Measurements from ENCODE around the gene ALPL. TPM values are rescaled to one million over a fixed set of nuclear protein-coding genes. Genes with fewer than 3 reads are reported as not detected.
A peak's percentile ranks its signal among the peaks of the same experiment; 100 is the strongest.

ALPL gene
- total and polyA plus RNA-seq, 10 donors, result 19.5 to 222 (median 58.1) TPM

DNA sequence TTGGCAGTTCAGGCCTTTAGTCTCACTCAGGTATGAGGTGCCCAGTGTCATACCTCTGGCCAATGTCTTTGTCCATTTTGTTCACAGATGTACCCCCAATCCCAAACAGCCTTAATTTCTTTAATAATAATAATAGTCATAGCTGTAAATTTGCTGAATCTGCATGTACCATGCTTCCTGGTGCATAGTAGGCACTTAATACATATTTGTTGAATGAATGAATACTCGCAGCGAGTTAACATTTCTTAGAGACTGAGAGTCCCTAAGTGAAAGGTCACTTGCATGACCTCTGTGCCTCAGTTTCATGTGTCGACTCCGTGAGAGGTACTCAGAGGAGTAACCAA is 12.5 kb downstream of the ALPL start:
- no peaks in the 10 kb centered on the region for H3K36me3 ChIP-seq
- no peak overlapping the region for H3K4me3 ChIP-seq
- DNase-seq, result peak; percentile 20
- WGBS, 5 donors, result 95 to 99% (median 96%) methylated on average over 4 of the region's 4 CpGs
- no peak overlapping the region for H3K27ac ChIP-seq
- TF ChIP-seq POLR2A (IDR thresholded peaks at IDR 0.05), result no peak
- TF ChIP-seq POLR2AphosphoS5 (IDR thresholded peaks at IDR 0.05), result no peak
- TF ChIP-seq, protein P1, sequence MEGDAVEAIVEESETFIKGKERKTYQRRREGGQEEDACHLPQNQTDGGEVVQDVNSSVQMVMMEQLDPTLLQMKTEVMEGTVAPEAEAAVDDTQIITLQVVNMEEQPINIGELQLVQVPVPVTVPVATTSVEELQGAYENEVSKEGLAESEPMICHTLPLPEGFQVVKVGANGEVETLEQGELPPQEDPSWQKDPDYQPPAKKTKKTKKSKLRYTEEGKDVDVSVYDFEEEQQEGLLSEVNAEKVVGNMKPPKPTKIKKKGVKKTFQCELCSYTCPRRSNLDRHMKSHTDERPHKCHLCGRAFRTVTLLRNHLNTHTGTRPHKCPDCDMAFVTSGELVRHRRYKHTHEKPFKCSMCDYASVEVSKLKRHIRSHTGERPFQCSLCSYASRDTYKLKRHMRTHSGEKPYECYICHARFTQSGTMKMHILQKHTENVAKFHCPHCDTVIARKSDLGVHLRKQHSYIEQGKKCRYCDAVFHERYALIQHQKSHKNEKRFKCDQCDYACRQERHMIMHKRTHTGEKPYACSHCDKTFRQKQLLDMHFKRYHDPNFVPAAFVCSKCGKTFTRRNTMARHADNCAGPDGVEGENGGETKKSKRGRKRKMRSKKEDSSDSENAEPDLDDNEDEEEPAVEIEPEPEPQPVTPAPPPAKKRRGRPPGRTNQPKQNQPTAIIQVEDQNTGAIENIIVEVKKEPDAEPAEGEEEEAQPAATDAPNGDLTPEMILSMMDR (IDR thresholded peaks at IDR 0.05 in 8 of 11, conservative IDR thresholded peaks at IDR 0.05 in 3 of 11), result no peak
- no peaks in the 10 kb centered on the region for H3K27me3 ChIP-seq (replicated peaks in 1 of 7)
- intact Hi-C loops (cut with DNase I; ENCODE audit: low total_unique reads), result no loop called here
- no peaks in the 10 kb centered on the region for H3K9me3 ChIP-seq
- H3K4me1 ChIP-seq, result peaks cover 12 to 83% (median 50%) of the 10 kb centered on the region in 6 donors

DNA sequence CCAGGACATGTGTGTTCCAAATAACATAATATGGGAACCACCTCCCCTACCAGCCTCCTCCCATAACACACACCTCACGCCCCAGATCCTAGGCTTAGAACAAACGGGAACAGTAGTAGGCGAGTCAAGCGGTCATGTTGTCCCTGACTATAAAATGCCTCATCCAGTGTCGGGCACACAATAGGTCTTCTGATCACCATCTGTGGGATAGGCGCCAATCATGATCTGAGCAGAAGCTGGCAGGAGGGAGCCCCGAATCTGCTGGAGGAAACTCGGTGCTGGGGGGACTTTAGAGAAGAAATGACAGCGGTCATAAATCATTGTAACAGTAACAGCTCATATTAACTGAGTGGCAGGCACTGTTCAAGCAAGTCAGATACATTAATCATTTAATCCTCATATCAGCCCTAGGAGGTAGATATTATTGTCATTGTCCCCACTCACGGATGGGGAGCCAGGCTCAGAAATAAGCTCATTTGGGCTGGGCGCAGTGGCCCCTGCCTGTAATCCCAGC is 13.4 kb downstream of the ALPL start:
- 81 to 88% (median 84%) methylated on average over 11 of the region's 11 CpGs for WGBS, 5 donors
- intact Hi-C loops (cut with DNase I; ENCODE audit: low total_unique reads), result no loop called here

DNA sequence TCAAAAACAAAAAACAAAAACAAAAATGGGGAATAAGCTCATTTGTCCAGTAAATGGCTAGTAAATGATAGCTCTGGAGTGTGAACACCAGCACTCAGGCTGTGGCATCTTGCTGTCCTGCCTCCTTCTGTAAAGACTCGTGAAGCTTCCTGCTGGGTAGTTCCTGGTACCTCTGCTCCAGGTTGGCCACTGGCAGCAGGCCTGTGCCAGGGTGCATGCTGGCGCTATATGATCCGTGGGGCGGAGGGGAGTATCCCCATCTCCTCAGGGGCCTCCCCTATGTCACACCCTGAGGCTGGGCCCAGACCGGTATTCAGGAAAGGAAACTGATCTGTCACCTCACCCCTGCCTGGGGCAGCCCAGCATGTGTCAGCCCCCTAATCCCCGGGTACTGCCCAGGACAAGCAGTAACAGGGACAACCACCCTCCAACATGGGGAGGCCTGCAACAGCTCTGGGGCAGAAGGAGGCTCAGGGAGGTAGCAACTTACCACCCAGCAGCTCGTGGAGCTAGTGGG is 14.1 kb downstream of the ALPL start:
- intact Hi-C loops (cut with DNase I; ENCODE audit: low total_unique reads), result no loop called here
- Histone ChIP-seq H3K27me3 (replicated peaks in 1 of 7) (no peaks in the 10 kb centered on the region), H3K4me1 (peaks cover 12 to 68% (median 42%) of the 10 kb centered on the region in 6 donors), H3K4me3 (no peak overlapping the region), H3K9me3 (no peaks in the 10 kb centered on the region), H3K36me3 (no peaks in the 10 kb centered on the region), H3K27ac (peak overlapping the region in 4 of 8 donors; percentile 32 to 76 (median 50))
- peak; percentile 70 for DNase-seq
- 65 to 85% (median 77%) methylated on average over 5 to 7 of the region's 7 CpGs for WGBS, 5 donors
- TF ChIP-seq POLR2AphosphoS5 (IDR thresholded peaks at IDR 0.05), result peak in 1 of 3 donors; percentile 12
- TF ChIP-seq, protein P1 (IDR thresholded peaks at IDR 0.05 in 8 of 11, conservative IDR thresholded peaks at IDR 0.05 in 3 of 11), result no peak
- no peak for TF ChIP-seq POLR2A (IDR thresholded peaks at IDR 0.05)

More for the DNA sequence above, 13.4 kb downstream of the ALPL start:
- Histone ChIP-seq H3K9me3 (no peaks in the 10 kb centered on the region), H3K4me3 (no peak overlapping the region), H3K36me3 (no peaks in the 10 kb centered on the region), H3K27me3 (replicated peaks in 1 of 7) (no peaks in the 10 kb centered on the region), H3K4me1 (peaks cover 12 to 75% (median 43%) of the 10 kb centered on the region in 6 donors), H3K27ac (no peak overlapping the region)
- TF ChIP-seq POLR2A (IDR thresholded peaks at IDR 0.05) (no peak), POLR2AphosphoS5 (IDR thresholded peaks at IDR 0.05) (no peak)
- TF ChIP-seq, protein P1 (IDR thresholded peaks at IDR 0.05 in 8 of 11, conservative IDR thresholded peaks at IDR 0.05 in 3 of 11), result no peak
- peak; percentile 15 for DNase-seq

DNA sequence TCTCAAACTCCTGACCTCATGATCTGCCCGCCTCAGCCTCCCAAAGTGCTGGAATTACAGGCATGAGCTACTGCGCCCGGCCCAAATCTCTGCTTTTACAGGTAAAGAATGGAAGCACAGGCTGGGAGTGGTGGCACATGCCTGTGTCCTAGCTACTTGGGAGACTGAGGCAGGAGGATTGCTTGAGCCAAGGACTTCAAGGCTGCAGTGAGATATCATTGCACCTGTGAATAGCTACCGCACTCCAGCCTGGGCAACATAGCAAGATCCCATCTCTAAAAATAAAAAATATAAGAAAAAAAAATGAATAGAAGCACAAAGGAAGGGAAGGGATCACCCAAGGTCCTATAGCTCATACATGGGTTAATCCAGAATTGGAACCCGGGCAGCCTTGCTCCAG is 15.0 kb downstream of the ALPL start:
- intact Hi-C loops (cut with DNase I; ENCODE audit: low total_unique reads), result no loop called here
- H3K27ac ChIP-seq, result peak overlapping the region in 6 of 8 donors; percentile 47 to 83 (median 70)
- no peaks in the 10 kb centered on the region for H3K36me3 ChIP-seq
- 81 to 89% (median 86%) methylated on average over 5 of the region's 5 CpGs for WGBS, 5 donors
- TF ChIP-seq POLR2A (IDR thresholded peaks at IDR 0.05), result no peak
- no peak for TF ChIP-seq POLR2AphosphoS5 (IDR thresholded peaks at IDR 0.05)
- TF ChIP-seq, protein P1 (IDR thresholded peaks at IDR 0.05 in 8 of 11, conservative IDR thresholded peaks at IDR 0.05 in 3 of 11), result no peak
- no peaks in the 10 kb centered on the region for H3K9me3 ChIP-seq
- no peak overlapping the region for H3K4me3 ChIP-seq
- H3K4me1 ChIP-seq, result peaks cover 12 to 59% (median 39%) of the 10 kb centered on the region in 6 donors
- H3K27me3 ChIP-seq (replicated peaks in 1 of 7), result no peaks in the 10 kb centered on the region
- DNase-seq, result peak; percentile 36
